Lower lobe of right lung (tissue), 2 donors: ENCODE measurements around the gene FOXC2. TPM values are rescaled to one million over a fixed set of nuclear protein-coding genes. Genes with fewer than 3 reads are reported as not detected.
A peak's percentile ranks its signal among the peaks of the same experiment; 100 is the strongest.

Experiments
- ATAC-seq, 2 donors: fragments of 200-7000 bp; cut with Tn5 transposase; one replicate each; pipeline ENCODE4 v1.9.1; 2020 to 2022; ENCODE audit warnings: mild to moderate bottlenecking in 2 of 2, moderate library complexity in 2 of 2
- DNase-seq: peaks from one replicate; pipeline ENCODE4 v3.0.0-alpha.2; 2020
- H3K27ac ChIP-seq: fragments of 200-600 bp; one replicate; pipeline ENCODE4 v1.8.0; 2022
- H3K27me3 ChIP-seq: fragments of 200-600 bp; one replicate; pipeline ENCODE4 v1.8.0; 2022; ENCODE audit warnings: low read depth
- H3K36me3 ChIP-seq: fragments of 200-600 bp; one replicate; pipeline ENCODE4 v1.8.0; 2022; ENCODE audit warnings: mild to moderate bottlenecking
- H3K4me1 ChIP-seq: fragments of 200-600 bp; one replicate; pipeline ENCODE4 v1.8.0; 2022
- H3K4me3 ChIP-seq: fragments of 200-600 bp; one replicate; pipeline ENCODE4 v1.8.0; 2022; ENCODE audit warnings: mild to moderate bottlenecking
- H3K9me3 ChIP-seq: fragments of 200-600 bp; one replicate; pipeline ENCODE4 v1.8.0; 2022
- intact Hi-C: fragments of 100-400 bp; cut with DNase I; formaldehyde crosslinking; loops from one replicate; pipeline ENCODE4 v1.11.0; 2022
- total RNA-seq: library from RNA; stranded (reverse); fragmentation: NEBNext Ultra II Directional; extraction: Animal tissue kit (Norgen Biotek cat#: 25700); gene quantifications from one replicate; pipeline ENCODE4 v1.2.1, GENCODE V29; 2021
- TF ChIP-seq, protein P1 (sequence below): fragments of 200-600 bp; IDR thresholded peaks from one replicate; pipeline ENCODE4 v1.8.0; 2022; ENCODE audit warnings: antibody characterized with exemption, mild to moderate bottlenecking
- donor health status: DM: no; HTN: yes; CAD: no; lungs with severe emphysema.

The FOXC2 gene
- total RNA-seq, 1 donor from 2014 or later, result 1.6 TPM

DNA sequence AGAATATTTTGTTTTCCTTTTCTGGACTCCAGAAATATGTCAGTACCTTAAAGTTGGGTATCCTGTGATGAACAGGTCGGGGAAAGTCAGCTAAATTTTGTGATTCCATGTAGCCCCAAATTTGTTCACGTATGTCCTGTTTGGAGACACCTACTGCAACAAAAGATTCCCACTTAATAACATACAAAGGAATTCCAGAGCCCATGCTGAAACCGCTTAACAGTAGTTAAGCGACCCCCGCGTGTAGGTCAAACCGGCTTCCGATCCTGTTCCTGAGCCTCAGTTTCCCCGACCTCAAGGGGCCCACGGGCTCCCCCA lies 12.1 kb upstream of the FOXC2 start:
- Histone ChIP-seq H3K27ac (peak overlapping the region; percentile 95), H3K4me3 (peak overlapping the region; percentile 87), H3K27me3 (peaks cover 4% of the 10 kb centered on the region), H3K9me3 (no peaks in the 10 kb centered on the region), H3K36me3 (peaks cover 23% of the 10 kb centered on the region), H3K4me1 (peaks cover 14% of the 10 kb centered on the region)
- DNase-seq (no peak), ATAC-seq (peak in 1 of 2 donors; percentile 5)
- TF ChIP-seq, protein P1, sequence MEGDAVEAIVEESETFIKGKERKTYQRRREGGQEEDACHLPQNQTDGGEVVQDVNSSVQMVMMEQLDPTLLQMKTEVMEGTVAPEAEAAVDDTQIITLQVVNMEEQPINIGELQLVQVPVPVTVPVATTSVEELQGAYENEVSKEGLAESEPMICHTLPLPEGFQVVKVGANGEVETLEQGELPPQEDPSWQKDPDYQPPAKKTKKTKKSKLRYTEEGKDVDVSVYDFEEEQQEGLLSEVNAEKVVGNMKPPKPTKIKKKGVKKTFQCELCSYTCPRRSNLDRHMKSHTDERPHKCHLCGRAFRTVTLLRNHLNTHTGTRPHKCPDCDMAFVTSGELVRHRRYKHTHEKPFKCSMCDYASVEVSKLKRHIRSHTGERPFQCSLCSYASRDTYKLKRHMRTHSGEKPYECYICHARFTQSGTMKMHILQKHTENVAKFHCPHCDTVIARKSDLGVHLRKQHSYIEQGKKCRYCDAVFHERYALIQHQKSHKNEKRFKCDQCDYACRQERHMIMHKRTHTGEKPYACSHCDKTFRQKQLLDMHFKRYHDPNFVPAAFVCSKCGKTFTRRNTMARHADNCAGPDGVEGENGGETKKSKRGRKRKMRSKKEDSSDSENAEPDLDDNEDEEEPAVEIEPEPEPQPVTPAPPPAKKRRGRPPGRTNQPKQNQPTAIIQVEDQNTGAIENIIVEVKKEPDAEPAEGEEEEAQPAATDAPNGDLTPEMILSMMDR, result no peak
- intact Hi-C loops, result no loop called here

DNA sequence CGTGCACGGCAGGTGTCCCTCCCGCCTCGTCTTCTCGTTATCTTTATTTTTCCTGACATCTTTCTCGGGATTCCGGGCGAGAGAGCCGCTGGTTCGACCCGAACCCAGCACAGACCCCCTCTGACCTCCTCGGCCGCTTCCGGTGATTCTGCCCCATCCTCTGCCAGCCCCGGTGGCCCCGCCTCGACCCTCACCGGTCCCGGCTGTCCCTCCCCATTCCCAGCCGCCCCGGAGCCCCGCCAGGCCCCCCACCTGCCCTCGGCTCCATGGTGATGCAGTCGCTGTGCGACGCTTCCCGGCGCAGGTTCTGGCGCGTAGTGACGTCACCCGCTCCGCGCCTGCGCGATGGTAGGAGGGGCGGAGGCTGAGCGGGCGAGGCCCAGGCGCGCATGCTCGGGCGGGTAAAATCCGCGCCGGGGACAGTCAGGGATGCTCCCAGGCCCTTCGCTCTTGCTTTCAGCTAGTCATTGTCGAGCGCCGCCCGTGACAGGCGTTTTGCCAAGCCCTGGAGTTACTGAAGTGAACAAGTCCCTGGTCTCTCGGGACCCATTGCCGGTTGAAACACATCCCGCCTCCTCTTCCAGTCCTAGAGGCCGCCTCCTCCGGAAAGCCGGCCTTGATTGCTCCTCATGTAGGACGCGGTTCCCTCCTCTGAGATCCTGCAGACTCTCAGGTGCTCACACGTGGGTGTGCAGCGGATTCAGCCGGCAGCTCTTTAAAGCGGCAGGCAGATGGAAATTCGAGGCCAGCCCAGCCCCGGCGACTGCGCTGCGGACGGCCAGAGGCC lies 11.5 kb upstream of the FOXC2 start, which contains the start of gene MTHFSD:
Gene MTHFSD, minus strand, starts transcription at position 319 of the 787 bp plus-strand sequence. Its CDS starts 51 bp downstream, at position 268.
- peak; percentile 98 to 99 for ATAC-seq
- H3K27me3 ChIP-seq, result peaks cover 4% of the 10 kb centered on the region
- no peaks in the 10 kb centered on the region for H3K9me3 ChIP-seq
- peaks cover 14% of the 10 kb centered on the region for H3K4me1 ChIP-seq
- H3K36me3 ChIP-seq, result peaks cover 17% of the 10 kb centered on the region
- intact Hi-C loops, result no loop called here
- peak; percentile 94 for DNase-seq
- peak within 1 kb of the TSS; percentile 87 for H3K4me3 ChIP-seq
- TF ChIP-seq, protein P1, result peak; percentile 8
- peak within 1 kb of the TSS; percentile 95 for H3K27ac ChIP-seq

DNA sequence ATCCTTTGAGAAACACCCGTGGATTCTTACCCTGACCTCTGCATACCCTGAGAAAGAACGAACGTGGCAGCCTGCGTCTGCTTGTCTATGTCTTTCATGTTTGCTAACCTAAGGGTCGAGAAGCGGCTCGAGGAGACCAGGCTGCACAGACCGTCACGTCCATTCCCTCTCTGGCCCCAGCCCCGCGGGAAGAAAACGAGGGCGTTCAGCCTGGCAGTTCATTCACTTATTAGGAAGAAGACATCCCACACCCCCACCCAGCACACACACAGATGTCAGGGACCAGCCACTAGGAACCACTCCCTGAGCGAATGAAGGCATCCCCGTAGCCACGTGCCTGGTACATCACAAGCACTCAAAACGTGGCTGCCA lies 10.9 kb upstream of the FOXC2 start:
- TF ChIP-seq, protein P1, result no peak
- H3K9me3 ChIP-seq, result no peaks in the 10 kb centered on the region
- intact Hi-C loops, result no loop called here
- peaks cover 13% of the 10 kb centered on the region for H3K36me3 ChIP-seq
- H3K27me3 ChIP-seq, result peaks cover 4% of the 10 kb centered on the region
- peak overlapping the region; percentile 95 for H3K27ac ChIP-seq
- peak overlapping the region; percentile 87 for H3K4me3 ChIP-seq
- DNase-seq, result no peak
- H3K4me1 ChIP-seq, result peaks cover 14% of the 10 kb centered on the region
- peak in 1 of 2 donors; percentile 2 for ATAC-seq

DNA sequence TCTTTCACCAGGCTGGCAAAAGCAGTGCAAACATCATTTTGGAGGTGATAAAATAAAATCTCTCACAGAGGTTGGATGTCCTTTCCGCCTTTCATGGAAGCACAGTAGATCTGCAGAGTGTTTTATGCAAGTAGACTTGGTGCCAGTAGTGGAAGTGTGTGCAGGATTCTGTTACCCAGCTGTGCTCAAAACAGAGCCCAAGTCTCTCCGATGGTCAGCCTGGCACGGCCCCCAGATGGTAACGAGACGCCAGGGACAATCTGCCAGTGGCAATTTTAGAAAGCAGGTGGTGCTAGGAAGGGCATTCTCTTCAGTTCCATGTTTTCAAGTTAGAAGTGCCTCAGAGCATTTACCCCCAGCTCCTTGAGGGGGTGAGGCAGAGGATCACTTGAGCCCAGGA lies 10.1 kb upstream of the FOXC2 start:
- DNase-seq, result no peak
- TF ChIP-seq, protein P1, result no peak
- H3K9me3 ChIP-seq, result no peaks in the 10 kb centered on the region
- H3K4me1 ChIP-seq, result peaks cover 14% of the 10 kb centered on the region
- no peak overlapping the region for H3K27ac ChIP-seq
- H3K4me3 ChIP-seq, result no peak overlapping the region
- peaks cover 4% of the 10 kb centered on the region for H3K27me3 ChIP-seq
- peaks cover 5% of the 10 kb centered on the region for H3K36me3 ChIP-seq
- ATAC-seq, result no peak
- intact Hi-C loops, result no loop called here

DNA sequence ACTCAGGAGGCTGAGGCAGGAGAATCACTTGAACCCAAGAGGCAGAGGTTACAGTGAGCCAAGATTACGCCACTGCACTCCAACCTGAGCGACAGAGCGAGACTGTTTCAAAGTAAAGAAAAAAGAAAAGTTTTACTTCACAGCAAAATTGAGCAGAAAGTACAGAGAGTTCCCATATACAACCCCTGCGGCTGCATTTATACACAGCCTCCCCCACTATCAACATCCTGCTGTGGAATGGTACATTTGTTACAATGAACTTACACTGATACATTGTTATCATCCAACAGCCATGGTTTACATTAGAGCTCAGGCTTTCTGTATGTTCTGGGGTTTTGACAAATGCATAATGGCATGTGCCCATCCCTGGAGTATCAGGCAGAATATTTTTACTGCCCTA lies 9.0 kb upstream of the FOXC2 start:
- no peak overlapping the region for H3K27ac ChIP-seq
- H3K9me3 ChIP-seq, result no peaks in the 10 kb centered on the region
- ATAC-seq (no peak), DNase-seq (no peak)
- intact Hi-C loops, result no loop called here
- peaks cover 4% of the 10 kb centered on the region for H3K27me3 ChIP-seq
- no peak overlapping the region for H3K4me3 ChIP-seq
- H3K4me1 ChIP-seq, result peaks cover 14% of the 10 kb centered on the region
- no peaks in the 10 kb centered on the region for H3K36me3 ChIP-seq
- TF ChIP-seq, protein P1, result no peak
